ENCODE data around the gene TARS2. TPM values are rescaled to one million over a fixed set of nuclear protein-coding genes. Genes with fewer than 3 reads are reported as not detected.
A peak's percentile ranks its signal among the peaks of the same experiment; 100 is the strongest.

Gene TARS2
- total and polyA plus RNA-seq, 10 of the 15 experiments (the other 5 are each of a cell fraction or from before 2014, with no cell fraction given), result 11.0 to 51.8 (median 45.2) TPM

- no peak for TF ChIP-seq BCL11A (IDR thresholded peaks at IDR 0.05; ENCODE audit: low read depth, low read length)
Observed at GRCh38 chr1:150536836-150537731, 49.9 kb downstream of the TARS2 start (continued).

- DNase-seq (ENCODE audit: low read depth, low spot score) (no peak), FAIRE-seq (no peak), ATAC-seq (peak; percentile 16; the same call in 1 of the 3 replicates)
- Histone ChIP-seq H3K27me3 (replicated peaks in 1 of 2; ENCODE audit: control insufficient read depth in 2 of 2, insufficient read depth in 2 of 2, low read length in 1 of 2) (no peaks in the 10 kb centered on the region), H2AFZ (ENCODE audit: control insufficient read depth, low read depth, low read length) (no peak overlapping the region), H3K27ac (ENCODE audit: control insufficient read depth, insufficient read depth) (no peak overlapping the region), H3K9ac (ENCODE audit: control insufficient read depth, insufficient read depth, low read length) (no peak overlapping the region), H3K79me2 (ENCODE audit: control insufficient read depth, insufficient read depth, low read length) (no peaks in the 10 kb centered on the region), H4K20me1 (ENCODE audit: control insufficient read depth, insufficient read depth) (no peaks in the 10 kb centered on the region), H3K36me3 (ENCODE audit: control insufficient read depth in 2 of 2, insufficient read depth in 2 of 2, low read length in 1 of 2) (no peaks in the 10 kb centered on the region), H3K9me3 (replicated peaks; ENCODE audit: control insufficient read depth, insufficient read depth, low read length) (no peaks in the 10 kb centered on the region), H3K4me1 (ENCODE audit: control insufficient read depth, insufficient read depth, low read length) (no peaks in the 10 kb centered on the region), H3K4me2 (ENCODE audit: control insufficient read depth, insufficient read depth) (no peak overlapping the region), H3K4me3 (no peak overlapping the region)
- SMC1A ChIA-PET (ENCODE audit: uncharacterized antibody, unreplicated experiment), result interaction anchor here (0.6 kb wide), 1 partner anchor 49 kb away, joined by 3 read pairs; no protein-coding TSS in a partner anchor
- intact Hi-C loops (cut with micrococcal nuclease; ENCODE audit: unreplicated experiment), result loop anchor here (1.0 kb wide), 1 partner anchor 75 kb away; no protein-coding TSS in a partner anchor
- RAD21 ChIA-PET (ENCODE audit: unreplicated experiment), result no interaction called here
- 43% methylated on average over 15 of the region's 17 CpGs for WGBS (ENCODE audit: insufficient coverage, insufficient replicate concordance, low lambda C conversion rate, missing lambda C conversion rate)
- in situ Hi-C loops (cut with MboI), result no loop called here
- CTCF ChIA-PET, result interaction anchor here (0.7 to 2.3 kb wide), 6 partner anchors 23 to 458 kb away, joined by 3 to 8 read pairs (median 4); no protein-coding TSS in a partner anchor
- no TSS peak for BruUV-seq (replicated peaks)
- POLR2A ChIA-PET, result interaction anchor here (0.8 kb wide), 1 partner anchor 10 kb away, joined by 3 read pairs; no protein-coding TSS in a partner anchor
- TF ChIP-seq ZNF622 (IDR thresholded peaks at IDR 0.05), result no peak
- TF ChIP-seq PRDM15 (CRISPR knock-in tag; IDR thresholded peaks at IDR 0.05), result no peak
- no peak for TF ChIP-seq RELA (IDR thresholded peaks at IDR 0.05; ENCODE audit: borderline replicate concordance, partially characterized antibody)
- TF ChIP-seq NR2C1 (IDR thresholded peaks at IDR 0.05), result no peak
- no peak for TF ChIP-seq NRF1 (conservative IDR thresholded peaks at IDR 0.05; ENCODE audit: low read depth, low read length)
- TF ChIP-seq ZNF687 (IDR thresholded peaks at IDR 0.05), result no peak
- no peak for TF ChIP-seq MLLT1 (IDR thresholded peaks at IDR 0.05)
Observed at GRCh38 chr1:150537732-150538684, 50.8 kb downstream of the TARS2 start.

All from GM12878 (cell line).